Measurements from ENCODE around the gene LDLRAD4.

Gene LDLRAD4

GRCh38 chr18:13440277-13441248, 222.0 kb downstream of the LDLRAD4 start:
- Histone ChIP-seq H3K9me3 (ENCODE audit: control insufficient read depth in 1 of 2, low read length in 2 of 2) (no peaks in the 10 kb centered on the region), H3K9ac (ENCODE audit: low read depth in 1 of 2, low read length in 2 of 2) (no peak overlapping the region), H3K4me3 (ENCODE audit: low read depth in 1 of 2, low read length in 2 of 2) (no peak overlapping the region), H3K36me3 (ENCODE audit: control insufficient read depth in 1 of 2, insufficient read depth in 2 of 2, low read length in 2 of 2) (peaks cover 0 to 21% of the 10 kb centered on the region in 2 donors), H3K27me3 (ENCODE audit: control insufficient read depth in 1 of 2, insufficient read depth in 2 of 2, low read length in 2 of 2) (no peaks in the 10 kb centered on the region), H3K4me1 (ENCODE audit: control insufficient read depth in 1 of 2, insufficient read depth in 2 of 2, low read length in 2 of 2) (peaks cover 0 to under 1% of the 10 kb centered on the region in 2 donors), H3K27ac (ENCODE audit: low read depth, low read length) (no peak overlapping the region)

- H3K4me3 ChIP-seq (ENCODE audit: low read depth in 1 of 2, low read length in 2 of 2), result no peak overlapping the region
- peaks cover 0 to 6% of the 10 kb centered on the region in 2 donors for H3K4me1 ChIP-seq (ENCODE audit: control insufficient read depth in 1 of 2, insufficient read depth in 2 of 2, low read length in 2 of 2)
- no peak overlapping the region for H3K9ac ChIP-seq (ENCODE audit: low read depth in 1 of 2, low read length in 2 of 2)
- peaks cover 0 to 21% of the 10 kb centered on the region in 2 donors for H3K36me3 ChIP-seq (ENCODE audit: control insufficient read depth in 1 of 2, insufficient read depth in 2 of 2, low read length in 2 of 2)
- no peak overlapping the region for H3K27ac ChIP-seq (ENCODE audit: low read depth, low read length)
- no peaks in the 10 kb centered on the region for H3K27me3 ChIP-seq (ENCODE audit: control insufficient read depth in 1 of 2, insufficient read depth in 2 of 2, low read length in 2 of 2)
- no peaks in the 10 kb centered on the region for H3K9me3 ChIP-seq (ENCODE audit: control insufficient read depth in 1 of 2, low read length in 2 of 2)
Measured at GRCh38 chr18:13441736-13442135, 223.2 kb downstream of the LDLRAD4 start.

GRCh38 chr18:13442451-13442850, 223.9 kb downstream of the LDLRAD4 start:
- Histone ChIP-seq H3K27me3 (ENCODE audit: control insufficient read depth in 1 of 2, insufficient read depth in 2 of 2, low read length in 2 of 2) (no peaks in the 10 kb centered on the region), H3K36me3 (ENCODE audit: control insufficient read depth in 1 of 2, insufficient read depth in 2 of 2, low read length in 2 of 2) (peaks cover 0 to 21% of the 10 kb centered on the region in 2 donors), H3K9me3 (ENCODE audit: control insufficient read depth in 1 of 2, low read length in 2 of 2) (no peaks in the 10 kb centered on the region), H3K4me1 (ENCODE audit: control insufficient read depth in 1 of 2, insufficient read depth in 2 of 2, low read length in 2 of 2) (peaks cover 0 to 6% of the 10 kb centered on the region in 2 donors), H3K4me3 (ENCODE audit: low read depth in 1 of 2, low read length in 2 of 2) (no peak overlapping the region), H3K27ac (ENCODE audit: low read depth, low read length) (no peak overlapping the region), H3K9ac (ENCODE audit: low read depth in 1 of 2, low read length in 2 of 2) (no peak overlapping the region)

GRCh38 chr18:13443552-13443951, 225.0 kb downstream of the LDLRAD4 start:
- peaks cover 0 to 21% of the 10 kb centered on the region in 2 donors for H3K36me3 ChIP-seq (ENCODE audit: control insufficient read depth in 1 of 2, insufficient read depth in 2 of 2, low read length in 2 of 2)

GRCh38 chr18:13444430-13445240, 226.1 kb downstream of the LDLRAD4 start:
- Histone ChIP-seq H3K27ac (ENCODE audit: low read depth, low read length) (no peak overlapping the region), H3K36me3 (ENCODE audit: control insufficient read depth in 1 of 2, insufficient read depth in 2 of 2, low read length in 2 of 2) (peaks cover 0 to 18% of the 10 kb centered on the region in 2 donors), H3K9ac (ENCODE audit: low read depth in 1 of 2, low read length in 2 of 2) (no peak overlapping the region), H3K4me3 (ENCODE audit: low read depth in 1 of 2, low read length in 2 of 2) (no peak overlapping the region), H3K4me1 (ENCODE audit: control insufficient read depth in 1 of 2, insufficient read depth in 2 of 2, low read length in 2 of 2) (peaks cover 0 to 6% of the 10 kb centered on the region in 2 donors), H3K27me3 (ENCODE audit: control insufficient read depth in 1 of 2, insufficient read depth in 2 of 2, low read length in 2 of 2) (no peaks in the 10 kb centered on the region), H3K9me3 (ENCODE audit: control insufficient read depth in 1 of 2, low read length in 2 of 2) (no peaks in the 10 kb centered on the region)

More at GRCh38 chr18:13443552-13443951, 225.0 kb downstream of the LDLRAD4 start:
- no peak overlapping the region for H3K4me3 ChIP-seq (ENCODE audit: low read depth in 1 of 2, low read length in 2 of 2)
- H3K4me1 ChIP-seq (ENCODE audit: control insufficient read depth in 1 of 2, insufficient read depth in 2 of 2, low read length in 2 of 2), result peaks cover 0 to 6% of the 10 kb centered on the region in 2 donors
- no peaks in the 10 kb centered on the region for H3K9me3 ChIP-seq (ENCODE audit: control insufficient read depth in 1 of 2, low read length in 2 of 2)
- no peak overlapping the region for H3K27ac ChIP-seq (ENCODE audit: low read depth, low read length)
- no peak overlapping the region for H3K9ac ChIP-seq (ENCODE audit: low read depth in 1 of 2, low read length in 2 of 2)
- no peaks in the 10 kb centered on the region for H3K27me3 ChIP-seq (ENCODE audit: control insufficient read depth in 1 of 2, insufficient read depth in 2 of 2, low read length in 2 of 2)

- H3K4me1 ChIP-seq (ENCODE audit: control insufficient read depth in 1 of 2, insufficient read depth in 2 of 2, low read length in 2 of 2), result peaks cover 0 to 6% of the 10 kb centered on the region in 2 donors
Measured at GRCh38 chr18:13445241-13445897, 226.8 kb downstream of the LDLRAD4 start.

GRCh38 chr18:13446024-13446423, 227.5 kb downstream of the LDLRAD4 start:
- H3K4me1 ChIP-seq (ENCODE audit: control insufficient read depth in 1 of 2, insufficient read depth in 2 of 2, low read length in 2 of 2), result peaks cover 0 to 6% of the 10 kb centered on the region in 2 donors
- no peak overlapping the region for H3K27ac ChIP-seq (ENCODE audit: low read depth, low read length)
- peaks cover 0 to 9% of the 10 kb centered on the region in 2 donors for H3K36me3 ChIP-seq (ENCODE audit: control insufficient read depth in 1 of 2, insufficient read depth in 2 of 2, low read length in 2 of 2)
- no peak overlapping the region for H3K9ac ChIP-seq (ENCODE audit: low read depth in 1 of 2, low read length in 2 of 2)
- H3K27me3 ChIP-seq (ENCODE audit: control insufficient read depth in 1 of 2, insufficient read depth in 2 of 2, low read length in 2 of 2), result no peaks in the 10 kb centered on the region
- no peak overlapping the region for H3K4me3 ChIP-seq (ENCODE audit: low read depth in 1 of 2, low read length in 2 of 2)
- H3K9me3 ChIP-seq (ENCODE audit: control insufficient read depth in 1 of 2, low read length in 2 of 2), result no peaks in the 10 kb centered on the region

More at GRCh38 chr18:13445241-13445897, 226.8 kb downstream of the LDLRAD4 start:
- Histone ChIP-seq H3K9ac (ENCODE audit: low read depth in 1 of 2, low read length in 2 of 2) (no peak overlapping the region), H3K9me3 (ENCODE audit: control insufficient read depth in 1 of 2, low read length in 2 of 2) (no peaks in the 10 kb centered on the region), H3K27me3 (ENCODE audit: control insufficient read depth in 1 of 2, insufficient read depth in 2 of 2, low read length in 2 of 2) (no peaks in the 10 kb centered on the region), H3K27ac (ENCODE audit: low read depth, low read length) (no peak overlapping the region), H3K4me3 (ENCODE audit: low read depth in 1 of 2, low read length in 2 of 2) (no peak overlapping the region), H3K36me3 (ENCODE audit: control insufficient read depth in 1 of 2, insufficient read depth in 2 of 2, low read length in 2 of 2) (peaks cover 0 to 15% of the 10 kb centered on the region in 2 donors)

- H3K9ac ChIP-seq (ENCODE audit: low read depth in 1 of 2, low read length in 2 of 2), result no peak overlapping the region
- no peak overlapping the region for H3K4me3 ChIP-seq (ENCODE audit: low read depth in 1 of 2, low read length in 2 of 2)
- no peak overlapping the region for H3K27ac ChIP-seq (ENCODE audit: low read depth, low read length)
Measured at GRCh38 chr18:13446610-13447461, 228.3 kb downstream of the LDLRAD4 start.

More at GRCh38 chr18:13446610-13447461, 228.3 kb downstream of the LDLRAD4 start:
- H3K27me3 ChIP-seq (ENCODE audit: control insufficient read depth in 1 of 2, insufficient read depth in 2 of 2, low read length in 2 of 2), result no peaks in the 10 kb centered on the region
- H3K36me3 ChIP-seq (ENCODE audit: control insufficient read depth in 1 of 2, insufficient read depth in 2 of 2, low read length in 2 of 2), result peaks cover 0 to 5% of the 10 kb centered on the region in 2 donors
- H3K4me1 ChIP-seq (ENCODE audit: control insufficient read depth in 1 of 2, insufficient read depth in 2 of 2, low read length in 2 of 2), result peaks cover 0 to 8% of the 10 kb centered on the region in 2 donors
- H3K9me3 ChIP-seq (ENCODE audit: control insufficient read depth in 1 of 2, low read length in 2 of 2), result no peaks in the 10 kb centered on the region

All from duodenal mucosa (tissue), 2 donors.